Gastroesophageal sphincter (tissue), 3 donors: Measurements from ENCODE around the gene TMEM45A.

ENCODE experiments used
- EP300 ChIP-seq: sonication (generic); formaldehyde crosslinking; IDR thresholded peaks from one replicate; pipeline ENCODE4 v1.6.1; 2017; ENCODE audit warnings: antibody characterized with exemption, mild to moderate bottlenecking
- POLR2A ChIP-seq, 2 donors: fragments of 450-650 bp; IDR thresholded peaks; one replicate each; pipeline ENCODE4 v1.6.1; 2017; ENCODE audit warnings: antibody characterized with exemption in 2 of 2, mild to moderate bottlenecking in 2 of 2, moderate library complexity in 1 of 2
- POLR2AphosphoS5 ChIP-seq: sonication (generic); formaldehyde crosslinking; IDR thresholded peaks from one replicate; pipeline ENCODE4 v1.6.1; 2017; ENCODE audit warnings: antibody characterized with exemption
- TF ChIP-seq, protein P1 (sequence below), 4 experiments: fragments of 200-600 bp in 2 of 4; fragments of 450-650 bp in 2 of 4; sonication (generic) in 1 of 4; IDR thresholded peaks; one replicate each; pipeline ENCODE4 v1.5.1; 2017 to 2019; ENCODE audit warnings: antibody characterized with exemption in 4 of 4, mild to moderate bottlenecking in 2 of 4, moderate library complexity in 2 of 4

DNA sequence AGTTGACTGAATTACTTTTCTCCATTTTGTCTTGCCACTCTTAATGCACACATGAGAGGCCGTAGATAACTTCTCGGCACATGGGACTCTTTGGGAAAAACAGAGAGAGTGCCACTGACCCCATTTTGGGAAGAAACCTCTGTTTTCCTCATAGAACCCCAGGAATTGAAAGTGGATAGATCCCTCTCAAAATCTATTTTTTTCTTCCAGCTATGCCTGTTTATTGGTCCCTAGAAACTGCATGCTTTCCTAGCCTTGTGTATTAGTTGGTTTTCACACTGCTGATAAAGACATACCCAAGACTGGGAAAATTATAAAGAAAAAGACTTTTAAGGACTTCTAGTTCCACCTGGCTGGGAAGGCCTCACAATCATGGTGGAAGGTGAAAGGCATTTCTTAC is 23.7 kb upstream of the TMEM45A start:
- TF ChIP-seq, protein P1, sequence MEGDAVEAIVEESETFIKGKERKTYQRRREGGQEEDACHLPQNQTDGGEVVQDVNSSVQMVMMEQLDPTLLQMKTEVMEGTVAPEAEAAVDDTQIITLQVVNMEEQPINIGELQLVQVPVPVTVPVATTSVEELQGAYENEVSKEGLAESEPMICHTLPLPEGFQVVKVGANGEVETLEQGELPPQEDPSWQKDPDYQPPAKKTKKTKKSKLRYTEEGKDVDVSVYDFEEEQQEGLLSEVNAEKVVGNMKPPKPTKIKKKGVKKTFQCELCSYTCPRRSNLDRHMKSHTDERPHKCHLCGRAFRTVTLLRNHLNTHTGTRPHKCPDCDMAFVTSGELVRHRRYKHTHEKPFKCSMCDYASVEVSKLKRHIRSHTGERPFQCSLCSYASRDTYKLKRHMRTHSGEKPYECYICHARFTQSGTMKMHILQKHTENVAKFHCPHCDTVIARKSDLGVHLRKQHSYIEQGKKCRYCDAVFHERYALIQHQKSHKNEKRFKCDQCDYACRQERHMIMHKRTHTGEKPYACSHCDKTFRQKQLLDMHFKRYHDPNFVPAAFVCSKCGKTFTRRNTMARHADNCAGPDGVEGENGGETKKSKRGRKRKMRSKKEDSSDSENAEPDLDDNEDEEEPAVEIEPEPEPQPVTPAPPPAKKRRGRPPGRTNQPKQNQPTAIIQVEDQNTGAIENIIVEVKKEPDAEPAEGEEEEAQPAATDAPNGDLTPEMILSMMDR (IDR thresholded peaks at IDR 0.05): no peak
- TF ChIP-seq POLR2AphosphoS5 (no peak), POLR2A (IDR thresholded peaks at IDR 0.05) (no peak), EP300 (no peak)
